DOHH2 (cell line): ENCODE measurements around the gene EHMT1.

Experiments used
- H3F3A ChIP-seq: fragments of 200-600 bp; sonication (generic), shearing (Covaris generic); 2 replicates; pipeline ENCODE4 v1.6.0; 2016; ENCODE audit warnings: antibody characterized with exemption, mild to moderate bottlenecking; ENCODE audit not compliant: control insufficient read depth, insufficient read depth
- H3K27ac ChIP-seq: fragments of 200-600 bp; sonication (generic); 2 replicates; pipeline ENCODE4 v1.5.1; 2014; ENCODE audit warnings: low read depth, mild to moderate bottlenecking, low read length, moderate library complexity
- H3K27me3 ChIP-seq: fragments of 200-600 bp; sonication (generic); 2 replicates; pipeline ENCODE4 v1.6.1; 2014; ENCODE audit warnings: mild to moderate bottlenecking, low read length, mixed read lengths; ENCODE audit not compliant: control insufficient read depth
- H3K36me3 ChIP-seq: fragments of 200-600 bp; sonication (generic); 2 replicates; pipeline ENCODE4 v1.6.1; 2014; ENCODE audit warnings: mild to moderate bottlenecking, low read length, moderate library complexity, mixed read lengths; ENCODE audit not compliant: control insufficient read depth
- H3K4me1 ChIP-seq: fragments of 200-600 bp; sonication (generic); 2 replicates; pipeline ENCODE4 v1.6.1; 2014; ENCODE audit warnings: mild to moderate bottlenecking, low read length, mixed read lengths; ENCODE audit not compliant: control insufficient read depth
- H3K4me2 ChIP-seq: fragments of 200-600 bp; sonication (generic); 2 replicates; pipeline ENCODE4 v1.6.0; 2014; ENCODE audit warnings: mild to moderate bottlenecking, low read length, moderate library complexity
- H3K4me3 ChIP-seq: fragments of 200-600 bp; sonication (generic); 2 replicates; pipeline ENCODE4 v1.5.1; 2014; ENCODE audit warnings: mild to moderate bottlenecking, low read length, mixed read lengths
- H3K79me2 ChIP-seq: fragments of 200-600 bp; sonication (generic); 2 replicates; pipeline ENCODE4 v1.6.1; 2014; ENCODE audit warnings: mild to moderate bottlenecking, low read length, mixed read lengths; ENCODE audit not compliant: control insufficient read depth
- H3K9me2 ChIP-seq: fragments of 200-600 bp; sonication (generic); replicated peaks from 2 replicates; pipeline ENCODE4 v1.6.1; 2014; ENCODE audit warnings: mild to moderate bottlenecking, low read length, mixed read lengths; ENCODE audit not compliant: control insufficient read depth
- H3K9me3 ChIP-seq: fragments of 200-600 bp; sonication (generic); 2 replicates; pipeline ENCODE4 v1.6.1; 2014; ENCODE audit warnings: antibody characterized with exemption, low read length, mixed read lengths; ENCODE audit not compliant: control insufficient read depth, insufficient read depth
- H4K20me1 ChIP-seq: fragments of 200-600 bp; sonication (generic); 2 replicates; pipeline ENCODE4 v1.6.0; 2014; ENCODE audit warnings: low read depth, mild to moderate bottlenecking, antibody characterized with exemption, low read length, moderate library complexity; ENCODE audit not compliant: control insufficient read depth, insufficient read depth
- CTCF ChIP-seq: fragments of 200-600 bp; sonication (generic); IDR thresholded peaks from one replicate; pipeline ENCODE4 v1.5.1; 2014; ENCODE audit warnings: antibody characterized with exemption, mild to moderate bottlenecking, low read depth, low read length; ENCODE audit not compliant: poor library complexity, severe bottlenecking
- EZH2phosphoT487 ChIP-seq: fragments of 200-600 bp; sonication (generic); IDR thresholded peaks from 2 replicates; pipeline ENCODE4 v1.6.1; 2017; ENCODE audit warnings: borderline replicate concordance, mild to moderate bottlenecking, antibody characterized with exemption, low read length, moderate library complexity, mixed read lengths

The EHMT1 gene

GRCh38 chr9:137685741-137686420, 67.1 kb downstream of the EHMT1 start:
- H3K9me2 ChIP-seq = no peaks in the 10 kb centered on the region
- H3K27ac ChIP-seq = no peak overlapping the region
- peaks cover 7% of the 10 kb centered on the region; the same call in 1 of the 2 replicates for H3F3A ChIP-seq
- H3K79me2 ChIP-seq = peaks cover 100% of the 10 kb centered on the region
- H3K4me1 ChIP-seq = peaks cover 63% of the 10 kb centered on the region
- peaks cover 22% of the 10 kb centered on the region for H4K20me1 ChIP-seq
- H3K9me3 ChIP-seq = no peaks in the 10 kb centered on the region
- H3K4me2 ChIP-seq = no peak overlapping the region
- H3K4me3 ChIP-seq = no peak overlapping the region
- H3K27me3 ChIP-seq = no peaks in the 10 kb centered on the region
- TF ChIP-seq EZH2phosphoT487 (no peak), CTCF (no peak)
- peaks cover 53% of the 10 kb centered on the region for H3K36me3 ChIP-seq

- H3K27ac ChIP-seq = no peak overlapping the region
- H4K20me1 ChIP-seq = peaks cover 31% of the 10 kb centered on the region
- H3K27me3 ChIP-seq = no peaks in the 10 kb centered on the region
- peaks cover 100% of the 10 kb centered on the region for H3K79me2 ChIP-seq
- H3K36me3 ChIP-seq = peaks cover 48% of the 10 kb centered on the region
- H3K4me2 ChIP-seq = no peak overlapping the region
- TF ChIP-seq EZH2phosphoT487 = no peak
- TF ChIP-seq CTCF = no peak
- no peak overlapping the region for H3K4me3 ChIP-seq
- no peaks in the 10 kb centered on the region for H3K9me2 ChIP-seq
- H3K9me3 ChIP-seq = no peaks in the 10 kb centered on the region
- H3F3A ChIP-seq = 0 out of 2 replicates have a peak, but pooled peaks cover 7% of the 10 kb centered on the region
- peaks cover 51% of the 10 kb centered on the region for H3K4me1 ChIP-seq
Observed at GRCh38 chr9:137688261-137688660, 69.5 kb downstream of the EHMT1 start.

GRCh38 chr9:137688725-137689124, 69.9 kb downstream of the EHMT1 start:
- Histone ChIP-seq H3K9me3 (no peaks in the 10 kb centered on the region), H3K4me1 (peaks cover 49% of the 10 kb centered on the region), H3K4me3 (no peak overlapping the region), H3K4me2 (no peak overlapping the region), H3K27me3 (no peaks in the 10 kb centered on the region), H3K9me2 (no peaks in the 10 kb centered on the region), H3K79me2 (peaks cover 98% of the 10 kb centered on the region), H3F3A (0 out of 2 replicates have a peak, but pooled peaks cover 7% of the 10 kb centered on the region), H4K20me1 (peaks cover 31% of the 10 kb centered on the region), H3K36me3 (peaks cover 46% of the 10 kb centered on the region), H3K27ac (no peak overlapping the region)
- TF ChIP-seq EZH2phosphoT487 (no peak), CTCF (no peak)
